KOPT-K1 (cell line): ENCODE data around the gene IFNLR1.

Experiments
- H3K27ac ChIP-seq: fragments of 200-600 bp; sonication (generic); 2 replicates; pipeline ENCODE4 v1.5.1; 2016; ENCODE audit warnings: antibody characterized with exemption, mild to moderate bottlenecking, low read depth, low read length; ENCODE audit not compliant: poor library complexity, severe bottlenecking
- H3K36me3 ChIP-seq: fragments of 200-600 bp; sonication (generic); 2 replicates; pipeline ENCODE4 v1.5.1; 2017; ENCODE audit warnings: antibody characterized with exemption, mild to moderate bottlenecking, low read length, moderate library complexity; ENCODE audit not compliant: insufficient read depth
- H3K9me3 ChIP-seq: fragments of 200-600 bp; sonication (generic); 2 replicates; pipeline ENCODE4 v1.5.1; 2017; ENCODE audit warnings: antibody characterized with exemption, low read length, mild to moderate bottlenecking; ENCODE audit not compliant: insufficient read depth, poor library complexity, severe bottlenecking

IFNLR1 gene

DNA sequence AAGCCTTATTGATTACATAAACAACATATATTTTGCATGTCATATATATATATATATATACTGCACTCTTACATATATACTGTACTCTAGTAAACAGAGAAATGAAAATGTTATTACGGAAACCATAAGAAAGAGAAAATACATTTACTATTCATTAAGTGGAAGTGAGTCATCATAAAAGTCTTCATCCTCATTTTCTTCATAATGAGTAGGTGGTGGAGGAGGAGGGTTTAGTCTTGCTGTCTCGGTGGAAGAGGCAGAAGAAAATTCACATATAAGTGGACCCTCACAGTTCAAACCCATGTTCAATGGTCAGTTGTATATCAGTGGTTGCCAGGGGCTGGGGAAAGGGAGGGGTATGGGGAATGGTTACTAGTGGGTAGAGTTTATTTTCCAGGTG is 8.0 kb upstream of the IFNLR1 start:
- Histone ChIP-seq H3K9me3 (no peaks in the 10 kb centered on the region), H3K27ac (no peak overlapping the region), H3K36me3 (no peaks in the 10 kb centered on the region)

GRCh38 chr1:24193046-24193445 is 6.0 kb upstream of the IFNLR1 start:
- no peaks in the 10 kb centered on the region for H3K36me3 ChIP-seq
- no peak overlapping the region for H3K27ac ChIP-seq
- no peaks in the 10 kb centered on the region for H3K9me3 ChIP-seq

DNA sequence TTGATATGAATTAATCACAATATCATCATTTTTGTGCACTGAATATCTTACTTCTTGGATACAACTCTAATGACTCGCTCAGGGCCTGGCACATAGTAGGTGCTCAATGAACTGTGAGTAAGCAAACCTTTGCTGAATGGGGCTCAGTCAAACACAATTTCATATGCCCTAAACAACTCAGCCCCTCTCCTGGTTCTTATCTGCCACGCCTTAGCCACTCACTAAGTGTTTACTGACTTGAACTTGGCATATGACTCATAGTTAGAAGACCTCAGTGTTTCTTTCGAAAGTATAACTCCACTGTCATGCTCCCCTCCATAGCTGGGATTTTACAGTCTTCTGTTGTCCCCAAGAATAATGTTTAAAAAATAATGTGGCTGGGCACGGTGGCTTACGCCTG is 4.8 kb upstream of the IFNLR1 start:
- H3K36me3 ChIP-seq, result no peaks in the 10 kb centered on the region
- H3K9me3 ChIP-seq, result no peaks in the 10 kb centered on the region
- no peak overlapping the region for H3K27ac ChIP-seq

GRCh38 chr1:24190983-24191461 is 3.9 kb upstream of the IFNLR1 start:
- Histone ChIP-seq H3K27ac (no peak overlapping the region), H3K9me3 (no peaks in the 10 kb centered on the region), H3K36me3 (no peaks in the 10 kb centered on the region)

- Histone ChIP-seq H3K36me3 (no peaks in the 10 kb centered on the region), H3K9me3 (no peaks in the 10 kb centered on the region), H3K27ac (no peak overlapping the region)
Measured at GRCh38 chr1:24189528-24189927, 2.4 kb upstream of the IFNLR1 start.

DNA sequence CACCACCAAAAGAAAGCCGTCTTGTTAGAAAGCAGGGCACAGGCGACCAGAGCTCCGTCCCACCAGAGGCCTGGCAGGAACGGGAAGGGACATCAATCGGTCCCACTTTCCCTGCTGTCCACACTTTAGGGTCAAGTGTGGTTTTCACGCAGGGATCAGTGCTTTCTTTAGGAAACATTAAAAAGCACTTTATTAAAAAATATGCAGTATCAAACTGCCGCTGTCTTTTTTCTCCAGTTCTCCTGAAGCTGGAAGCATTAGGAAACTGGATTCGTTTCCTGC is 437 bp downstream of the IFNLR1 start:
- H3K9me3 ChIP-seq, result no peaks in the 10 kb centered on the region
- H3K27ac ChIP-seq, result no peak overlapping the region
- H3K36me3 ChIP-seq, result no peaks in the 10 kb centered on the region

- H3K9me3 ChIP-seq, result no peaks in the 10 kb centered on the region
- no peaks in the 10 kb centered on the region for H3K36me3 ChIP-seq
- no peak overlapping the region for H3K27ac ChIP-seq
Measured at GRCh38 chr1:24186031-24186710, 918 bp downstream of the IFNLR1 start.

GRCh38 chr1:24185076-24185475 is 2.0 kb downstream of the IFNLR1 start:
- no peak overlapping the region for H3K27ac ChIP-seq
- H3K36me3 ChIP-seq, result no peaks in the 10 kb centered on the region
- no peaks in the 10 kb centered on the region for H3K9me3 ChIP-seq

DNA sequence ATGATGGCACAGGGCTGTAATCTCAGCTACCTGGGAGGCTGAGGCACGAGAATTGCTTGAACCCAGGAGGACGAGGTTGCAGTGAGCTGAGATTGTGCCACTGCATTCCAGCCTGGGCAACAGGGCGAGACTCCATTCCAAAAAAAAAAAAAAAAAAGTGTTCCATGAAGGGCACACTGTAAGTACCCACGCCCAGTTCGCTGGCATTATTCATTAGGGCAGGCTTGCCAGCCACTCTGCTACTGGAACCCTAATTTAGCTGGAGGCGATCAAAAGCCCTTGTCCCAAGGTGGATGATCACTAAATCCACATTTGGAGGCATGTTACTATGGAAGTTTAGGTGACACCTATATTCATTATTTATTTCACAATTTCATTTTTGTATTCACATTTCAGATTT is 5.0 kb downstream of the IFNLR1 start:
- Histone ChIP-seq H3K9me3 (no peaks in the 10 kb centered on the region), H3K27ac (no peak overlapping the region), H3K36me3 (no peaks in the 10 kb centered on the region)

GRCh38 chr1:24181619-24182018 is 5.5 kb downstream of the IFNLR1 start:
- no peak overlapping the region for H3K27ac ChIP-seq
- H3K36me3 ChIP-seq, result no peaks in the 10 kb centered on the region
- no peaks in the 10 kb centered on the region for H3K9me3 ChIP-seq

GRCh38 chr1:24180676-24181075 is 6.4 kb downstream of the IFNLR1 start:
- H3K9me3 ChIP-seq, result no peaks in the 10 kb centered on the region

DNA sequence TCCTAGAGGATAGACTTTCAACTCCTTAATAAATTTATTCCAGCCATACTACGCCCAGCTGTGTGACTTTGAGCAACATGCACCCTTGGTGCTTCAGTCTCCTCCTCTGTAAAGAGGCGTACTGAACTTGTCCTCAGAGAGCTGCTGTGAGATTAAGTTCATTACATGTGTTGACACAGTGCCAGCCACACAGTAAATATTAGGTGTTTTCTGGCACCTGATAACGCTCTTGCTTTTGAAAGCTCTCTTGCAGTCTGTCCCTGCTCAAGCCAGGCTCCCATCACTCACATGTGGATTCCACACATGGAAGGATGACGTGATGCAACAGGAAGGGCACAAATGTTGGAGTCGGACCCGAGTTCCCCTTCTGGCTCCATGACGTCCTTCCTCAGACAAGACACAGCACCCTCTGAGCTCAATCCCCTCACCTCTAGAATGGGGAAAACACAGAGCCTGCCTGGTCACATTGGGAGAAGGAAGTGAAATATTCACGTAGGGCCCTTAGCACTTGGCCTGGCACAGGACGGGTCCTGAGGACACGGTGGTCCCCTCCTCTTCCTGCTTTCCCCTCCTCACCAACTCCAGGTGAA is 7.7 kb downstream of the IFNLR1 start:
- H3K9me3 ChIP-seq, result no peaks in the 10 kb centered on the region
- no peaks in the 10 kb centered on the region for H3K36me3 ChIP-seq
- no peak overlapping the region for H3K27ac ChIP-seq

More at GRCh38 chr1:24180676-24181075, 6.4 kb downstream of the IFNLR1 start:
- no peaks in the 10 kb centered on the region for H3K36me3 ChIP-seq
- H3K27ac ChIP-seq, result no peak overlapping the region

GRCh38 chr1:24178407-24178806 is 8.7 kb downstream of the IFNLR1 start:
- H3K27ac ChIP-seq, result no peak overlapping the region
- H3K36me3 ChIP-seq, result no peaks in the 10 kb centered on the region

GRCh38 chr1:24177161-24177560 is 9.9 kb downstream of the IFNLR1 start:
- no peak overlapping the region for H3K27ac ChIP-seq
- no peaks in the 10 kb centered on the region for H3K9me3 ChIP-seq
- no peaks in the 10 kb centered on the region for H3K36me3 ChIP-seq

More at GRCh38 chr1:24178407-24178806, 8.7 kb downstream of the IFNLR1 start:
- H3K9me3 ChIP-seq, result no peaks in the 10 kb centered on the region

DNA sequence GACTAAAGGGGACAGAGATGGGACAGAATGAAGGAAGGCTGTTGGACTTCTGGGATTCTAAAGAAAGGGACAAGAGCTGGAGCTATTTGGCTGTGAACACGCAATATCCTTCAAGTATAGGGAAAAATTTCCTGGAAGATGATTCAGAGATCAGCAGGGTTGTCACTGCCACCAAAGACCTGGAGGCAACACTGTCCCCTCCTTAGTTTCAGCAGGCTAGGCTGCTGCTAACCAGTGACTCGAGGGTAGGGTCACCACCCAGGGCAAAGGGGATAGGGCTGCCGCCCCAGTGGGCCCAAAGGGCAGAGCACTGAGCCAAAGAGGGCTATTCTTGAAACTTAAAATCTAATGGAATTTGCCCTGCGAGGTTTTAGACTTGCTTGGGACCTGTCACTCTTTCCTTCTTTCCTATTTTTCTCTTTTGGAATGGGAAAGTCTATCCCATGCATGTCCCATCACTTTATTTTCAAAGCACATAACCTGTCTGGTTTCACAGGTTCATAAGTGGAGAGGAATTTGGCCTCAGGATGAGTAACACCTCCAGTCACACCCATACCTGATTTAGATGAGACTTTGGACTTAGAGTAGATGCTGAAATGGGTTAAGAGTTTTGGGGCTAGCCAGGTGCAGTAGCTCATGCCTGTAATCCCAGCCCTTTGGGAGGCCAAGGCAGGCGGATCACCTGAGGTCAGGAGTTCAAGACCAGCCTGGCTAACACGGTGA is 11.9 kb downstream of the IFNLR1 start:
- no peaks in the 10 kb centered on the region for H3K9me3 ChIP-seq
- no peak overlapping the region for H3K27ac ChIP-seq
- no peaks in the 10 kb centered on the region for H3K36me3 ChIP-seq
